Stimulated activated CD4-positive, alpha-beta T cell treated with anti-CD3 and anti-CD28 coated beads, Interleukin-2, amount 100 ng/mL, for 4 hours (primary cell): ENCODE data around the gene PDPK1.
A peak's percentile ranks its signal among the peaks of the same experiment; 100 is the strongest.

Source experiments
- DNase-seq: peaks from one replicate; pipeline ENCODE4 v3.0.0-alpha.2; 2020; ENCODE audit warnings: low read depth

Gene PDPK1

GRCh38 chr16:2507052-2507659 lies 30.7 kb upstream of the PDPK1 start:
- no peak for DNase-seq

GRCh38 chr16:2507665-2508064 lies 30.2 kb upstream of the PDPK1 start:
- no peak for DNase-seq

- no peak for DNase-seq
Measured at GRCh38 chr16:2508722-2509400, 29.0 kb upstream of the PDPK1 start.

- DNase-seq = no peak
Measured at GRCh38 chr16:2511128-2511800, 26.6 kb upstream of the PDPK1 start.

DNA sequence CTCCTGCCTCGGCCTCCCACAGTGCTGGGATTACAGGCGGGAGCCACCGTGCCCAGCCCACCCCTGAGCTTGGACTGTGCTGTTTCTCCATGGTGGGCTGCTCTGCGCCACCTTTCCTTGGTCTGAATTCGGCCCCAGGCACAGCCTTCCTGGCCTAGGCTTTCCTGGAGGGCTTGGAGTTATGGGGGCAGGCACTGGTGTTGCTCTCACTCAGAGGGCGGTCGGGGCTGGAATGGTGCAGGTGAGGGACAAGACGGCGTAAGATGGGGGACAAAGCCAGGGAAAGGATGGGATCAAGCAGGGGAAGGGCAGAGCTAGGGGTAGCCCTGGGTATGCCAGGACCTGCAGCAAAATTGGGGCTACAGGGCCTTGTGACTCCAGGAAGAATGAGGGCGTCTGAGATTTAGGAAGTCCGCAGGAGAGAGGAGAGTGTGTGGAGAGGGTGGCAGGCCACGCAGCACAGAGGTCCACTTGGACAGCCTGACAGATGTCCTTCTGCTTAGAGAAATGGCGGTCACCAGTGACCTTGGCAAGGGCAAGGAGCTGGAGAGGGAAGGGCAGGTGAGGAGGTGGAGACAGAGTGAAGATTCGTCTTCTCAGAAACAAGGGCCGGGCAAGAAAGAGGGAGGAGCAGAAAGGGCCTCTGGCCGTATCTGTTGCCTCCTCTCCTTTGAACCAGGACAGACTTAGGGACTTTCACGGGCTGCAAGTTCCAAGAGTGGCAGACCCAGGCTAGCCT lies 25.7 kb upstream of the PDPK1 start:
- DNase-seq = no peak

DNA sequence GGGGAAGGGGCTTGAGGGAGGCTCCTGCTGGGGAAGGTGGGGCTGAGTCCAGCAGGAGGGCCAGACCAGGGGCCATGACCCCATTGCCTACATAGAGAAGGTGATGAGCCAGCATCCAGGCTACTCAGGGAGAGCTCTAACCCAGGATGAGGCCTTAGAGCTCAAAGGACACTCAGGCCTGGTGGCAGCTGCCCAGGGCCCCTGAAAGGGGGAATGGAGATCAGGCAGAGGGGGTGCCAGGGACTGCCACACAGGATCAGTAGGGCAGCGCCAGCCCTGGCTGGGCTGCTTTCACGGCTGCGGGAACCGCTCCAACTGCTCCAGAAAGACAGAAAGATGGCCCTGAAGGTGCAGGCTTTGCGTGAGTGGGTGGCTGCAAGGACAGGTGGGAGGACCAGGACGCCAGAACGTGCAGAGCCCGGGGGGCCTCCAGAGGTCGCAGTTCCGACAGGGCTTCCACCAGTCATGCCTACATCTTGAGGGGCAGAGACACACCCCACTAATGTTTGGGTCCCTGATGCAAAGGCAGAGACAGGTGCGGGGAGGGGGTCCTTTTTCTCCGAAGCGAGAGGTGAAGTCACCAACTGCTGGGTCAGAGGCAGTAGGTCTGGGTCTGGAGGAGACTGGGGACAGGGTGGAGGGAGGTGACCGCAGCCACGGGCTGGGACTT lies 25.0 kb upstream of the PDPK1 start:
- no peak for DNase-seq

GRCh38 chr16:2513405-2514332 lies 24.2 kb upstream of the PDPK1 start, which contains the start of gene ATP6V0C:
Gene ATP6V0C (plus strand): TSS chr16:2513952. CDS start chr16:2514104, 152 bp downstream.
- DNase-seq = peak; percentile 85

- no peak for DNase-seq
Measured at GRCh38 chr16:2514333-2515179, 23.3 kb upstream of the PDPK1 start.

DNA sequence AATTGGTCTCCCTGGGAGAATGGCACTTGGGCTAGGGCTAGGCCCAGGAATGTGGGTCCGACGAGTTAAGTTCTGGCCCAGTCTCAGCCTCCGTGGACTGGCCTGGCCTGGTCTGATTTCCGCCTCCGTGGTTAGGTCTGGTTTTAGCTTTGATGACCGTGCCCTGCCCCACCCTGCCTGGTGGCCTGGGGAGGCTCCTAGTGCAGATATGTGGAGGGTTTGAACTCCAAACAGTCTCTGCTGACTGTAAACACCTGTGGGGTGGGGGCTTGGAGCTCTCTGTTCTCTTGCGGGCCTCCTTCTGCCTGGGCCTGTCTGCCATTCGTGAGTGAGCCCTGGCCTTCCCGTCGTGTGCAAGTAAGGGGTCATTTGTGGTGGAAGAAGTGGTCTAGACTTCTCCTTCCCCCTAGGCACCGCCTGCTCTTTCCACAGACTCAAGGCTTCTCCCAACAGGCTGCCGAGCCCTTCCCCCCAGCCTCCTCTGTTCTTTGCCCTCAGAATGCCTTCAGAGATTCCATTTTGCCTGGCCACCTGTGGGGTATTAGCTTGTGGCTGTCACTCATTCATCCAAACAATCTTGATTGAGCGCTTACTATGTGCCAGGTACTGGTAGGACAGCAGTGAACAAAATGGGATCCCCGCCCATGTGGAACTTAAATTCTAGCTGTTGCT lies 22.5 kb upstream of the PDPK1 start:
- no peak for DNase-seq

- no peak for DNase-seq
Measured at GRCh38 chr16:2516391-2517240, 21.2 kb upstream of the PDPK1 start.

- no peak for DNase-seq
Measured at GRCh38 chr16:2517954-2518605, 19.7 kb upstream of the PDPK1 start.

DNA sequence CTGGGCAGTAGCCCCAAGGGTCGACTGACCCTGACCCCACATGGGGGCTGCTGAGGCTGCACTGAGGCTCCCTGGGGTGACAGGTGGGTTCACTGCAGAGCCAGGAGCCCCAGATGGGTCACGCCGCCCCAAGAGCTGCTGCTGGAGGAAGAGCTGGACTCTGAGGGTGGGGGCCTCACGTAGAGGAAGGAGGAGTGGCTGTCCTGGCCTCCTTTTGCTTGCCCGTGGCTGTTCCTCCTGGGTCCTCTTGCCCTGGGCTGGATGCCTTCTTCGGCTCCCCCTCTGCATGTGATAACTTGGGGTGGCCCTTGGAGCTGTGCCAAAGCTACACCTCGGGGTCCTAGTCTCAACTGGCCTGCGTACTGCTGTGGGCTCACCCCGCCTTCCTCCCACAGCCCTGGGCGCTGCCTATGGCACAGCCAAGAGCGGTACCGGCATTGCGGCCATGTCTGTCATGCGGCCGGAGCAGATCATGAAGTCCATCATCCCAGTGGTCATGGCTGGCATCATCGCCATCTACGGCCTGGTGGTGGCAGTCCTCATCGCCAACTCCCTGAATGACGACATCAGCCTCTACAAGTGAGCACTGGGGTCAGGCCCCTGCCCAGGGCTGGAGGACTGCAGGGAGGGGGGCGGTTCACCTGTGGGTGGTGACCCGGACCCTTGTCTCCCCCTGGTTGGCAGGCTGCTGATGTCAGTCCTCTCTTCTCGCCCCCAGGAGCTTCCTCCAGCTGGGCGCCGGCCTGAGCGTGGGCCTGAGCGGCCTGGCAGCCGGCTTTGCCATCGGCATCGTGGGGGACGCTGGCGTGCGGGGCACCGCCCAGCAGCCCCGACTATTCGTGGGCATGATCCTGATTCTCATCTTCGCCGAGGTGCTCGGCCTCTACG lies 18.8 kb upstream of the PDPK1 start:
- DNase-seq = no peak

- no peak for DNase-seq
Measured at GRCh38 chr16:2519711-2520080, 18.1 kb upstream of the PDPK1 start.

DNA sequence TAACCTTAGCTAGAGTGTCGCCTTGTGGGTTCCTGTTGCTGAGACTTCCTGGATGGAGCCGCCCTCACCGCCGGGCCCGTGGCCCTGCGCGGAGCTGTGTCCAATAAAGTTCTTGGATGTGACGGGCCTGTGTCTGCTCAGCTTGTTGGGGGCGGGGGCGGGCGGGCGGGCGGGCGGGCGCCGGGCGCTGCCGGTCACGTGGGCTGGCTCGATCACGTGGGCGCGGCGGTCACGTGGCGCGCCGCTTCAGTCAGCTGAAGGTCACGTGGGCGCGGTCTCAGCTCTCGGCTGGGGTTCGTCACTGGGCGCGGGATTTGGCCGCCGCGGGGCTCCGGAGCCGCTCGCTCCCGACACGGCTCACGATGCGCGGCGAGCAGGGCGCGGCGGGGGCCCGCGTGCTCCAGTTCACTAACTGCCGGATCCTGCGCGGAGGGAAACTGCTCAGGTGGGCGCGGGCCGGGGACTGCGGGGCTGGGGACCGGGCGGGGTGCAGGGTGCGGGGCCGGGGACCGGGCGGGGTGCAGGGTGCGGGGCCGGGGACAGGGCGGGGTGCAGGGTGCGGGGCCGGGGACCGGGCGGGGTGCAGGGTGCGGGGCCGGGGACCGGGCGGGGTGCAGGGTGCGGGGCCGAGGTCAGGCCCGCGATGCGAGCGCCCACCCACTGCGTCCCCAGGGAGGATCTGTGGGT lies 17.6 kb upstream of the PDPK1 start, which contains the start of gene AMDHD2:
Gene AMDHD2 (plus strand): TSS at position 275 of the 687 bp plus-strand sequence. CDS start 88 bp downstream, at position 363.
- peak; percentile 85 for DNase-seq

- no peak for DNase-seq
Measured at GRCh38 chr16:2520784-2521531, 16.9 kb upstream of the PDPK1 start.
